HG02798 (cell line): Measurements from ENCODE around the gene SH3TC1.
A peak's percentile ranks its signal among the peaks of the same experiment; 100 is the strongest.

Experiments used
- ATAC-seq: cut with Tn5 transposase; IDR thresholded peaks from one replicate; pipeline ENCODE4 v1.9.1; 2021; ENCODE audit warnings: mild to moderate bottlenecking; ENCODE audit not compliant: unreplicated experiment, poor library complexity

The SH3TC1 gene

GRCh38 chr4:8179771-8180170, 19.3 kb upstream of the SH3TC1 start:
- no peak for ATAC-seq

GRCh38 chr4:8180310-8181093, 18.6 kb upstream of the SH3TC1 start:
- ATAC-seq, result no peak

- ATAC-seq, result no peak
Measured at GRCh38 chr4:8181119-8181518, 18.0 kb upstream of the SH3TC1 start.

- ATAC-seq, result no peak
Measured at GRCh38 chr4:8181844-8182243, 17.2 kb upstream of the SH3TC1 start.

- ATAC-seq, result no peak
Measured at GRCh38 chr4:8182294-8182693, 16.8 kb upstream of the SH3TC1 start.

- no peak for ATAC-seq
Measured at GRCh38 chr4:8182858-8183725, 16.0 kb upstream of the SH3TC1 start.

GRCh38 chr4:8184061-8184460, 15.0 kb upstream of the SH3TC1 start:
- no peak for ATAC-seq

- ATAC-seq, result no peak
Measured at GRCh38 chr4:8185295-8185694, 13.8 kb upstream of the SH3TC1 start.

- no peak for ATAC-seq
Measured at GRCh38 chr4:8185930-8186329, 13.2 kb upstream of the SH3TC1 start.

- ATAC-seq, result no peak
Measured at GRCh38 chr4:8188085-8188484, 11.0 kb upstream of the SH3TC1 start.

GRCh38 chr4:8188743-8189550, 10.1 kb upstream of the SH3TC1 start:
- ATAC-seq, result no peak

- ATAC-seq, result no peak
Measured at GRCh38 chr4:8189551-8190466, 9.3 kb upstream of the SH3TC1 start.

- peak; percentile 33 for ATAC-seq
Measured at GRCh38 chr4:8191136-8191747, 7.8 kb upstream of the SH3TC1 start.

- ATAC-seq, result peak; percentile 86
Measured at GRCh38 chr4:8192748-8193738, 6.0 kb upstream of the SH3TC1 start.

GRCh38 chr4:8194306-8195242, 4.5 kb upstream of the SH3TC1 start:
- ATAC-seq, result no peak

- no peak for ATAC-seq
Measured at GRCh38 chr4:8195431-8195830, 3.7 kb upstream of the SH3TC1 start.

- ATAC-seq, result no peak
Measured at GRCh38 chr4:8195841-8196458, 3.1 kb upstream of the SH3TC1 start.
